GM19463 (cell line): Measurements from ENCODE around the gene ESCO1.
"Not testable (repeated sequence)": the region's sequence is repeated elsewhere in the genome, so short reads cannot be mapped to it uniquely, and the experiment has no call there.

Source experiments
- ATAC-seq: cut with Tn5 transposase; IDR thresholded peaks from one replicate; pipeline ENCODE4 v1.9.1; 2021; ENCODE audit warnings: mild to moderate bottlenecking, moderate library complexity; ENCODE audit not compliant: unreplicated experiment

The ESCO1 gene

DNA sequence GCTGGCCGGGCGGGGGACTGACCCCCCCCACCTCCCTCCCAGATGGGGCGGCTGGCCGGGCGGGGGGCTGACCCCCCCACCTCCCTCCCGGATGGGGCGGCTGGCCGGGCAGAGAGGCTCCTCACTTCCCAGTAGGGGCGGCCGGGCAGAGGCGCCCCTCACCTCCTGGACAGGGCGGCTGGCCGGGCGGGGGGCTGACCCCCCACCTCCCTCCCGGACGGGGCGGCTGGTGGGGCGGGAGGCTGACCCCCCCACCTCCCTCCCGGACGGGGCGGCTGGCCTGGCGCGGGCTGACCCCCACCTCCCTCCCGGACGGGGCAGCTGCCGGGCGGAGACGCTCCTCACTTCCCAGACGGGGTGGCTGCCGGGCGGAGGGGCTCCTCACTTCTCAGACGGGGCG, 8.1 kb downstream of the ESCO1 start:
- ATAC-seq, result not testable (repeated sequence)

DNA sequence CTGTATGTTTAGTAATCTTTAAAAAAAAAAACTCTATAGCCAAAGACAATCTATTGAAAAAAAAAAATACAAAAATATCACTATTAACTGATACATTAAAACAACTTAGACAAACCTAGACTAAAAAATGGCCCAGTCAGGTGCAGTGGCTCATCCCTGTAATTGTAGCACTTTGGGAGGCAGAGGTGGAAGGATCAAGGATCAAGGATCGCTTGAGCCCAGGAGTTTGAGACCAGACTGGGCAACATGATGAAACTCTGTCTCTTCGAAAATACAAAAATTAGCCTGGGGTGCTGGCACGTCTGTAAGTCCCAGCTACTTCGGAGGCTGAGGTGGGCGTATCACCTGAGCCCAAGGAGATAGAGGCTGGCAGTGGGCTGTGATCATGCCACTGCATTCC, 16.1 kb downstream of the ESCO1 start:
- no peak for ATAC-seq

GRCh38 chr18:21575656-21576055, 24.8 kb downstream of the ESCO1 start:
- no peak for ATAC-seq

DNA sequence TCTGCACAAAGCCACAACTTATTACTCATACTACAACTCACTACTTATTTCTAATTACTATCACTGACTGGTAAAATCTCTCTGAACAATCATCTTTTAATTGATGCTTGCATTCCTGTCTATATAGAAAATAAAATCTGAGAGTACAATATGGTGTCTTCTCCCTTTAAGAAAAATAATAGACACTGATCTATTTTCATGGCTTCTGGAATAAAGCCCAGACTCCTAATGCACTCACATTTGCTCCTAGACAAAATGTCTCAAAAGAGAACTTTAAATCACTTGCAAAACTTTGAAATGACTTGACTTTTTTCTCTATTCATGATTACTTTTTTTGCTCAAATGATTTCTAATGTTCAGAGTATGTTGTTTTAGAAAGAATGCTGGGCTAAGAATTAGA, 28.7 kb downstream of the ESCO1 start:
- ATAC-seq, result no peak

- ATAC-seq, result no peak
Observed at GRCh38 chr18:21559195-21559594, 41.3 kb downstream of the ESCO1 start.

DNA sequence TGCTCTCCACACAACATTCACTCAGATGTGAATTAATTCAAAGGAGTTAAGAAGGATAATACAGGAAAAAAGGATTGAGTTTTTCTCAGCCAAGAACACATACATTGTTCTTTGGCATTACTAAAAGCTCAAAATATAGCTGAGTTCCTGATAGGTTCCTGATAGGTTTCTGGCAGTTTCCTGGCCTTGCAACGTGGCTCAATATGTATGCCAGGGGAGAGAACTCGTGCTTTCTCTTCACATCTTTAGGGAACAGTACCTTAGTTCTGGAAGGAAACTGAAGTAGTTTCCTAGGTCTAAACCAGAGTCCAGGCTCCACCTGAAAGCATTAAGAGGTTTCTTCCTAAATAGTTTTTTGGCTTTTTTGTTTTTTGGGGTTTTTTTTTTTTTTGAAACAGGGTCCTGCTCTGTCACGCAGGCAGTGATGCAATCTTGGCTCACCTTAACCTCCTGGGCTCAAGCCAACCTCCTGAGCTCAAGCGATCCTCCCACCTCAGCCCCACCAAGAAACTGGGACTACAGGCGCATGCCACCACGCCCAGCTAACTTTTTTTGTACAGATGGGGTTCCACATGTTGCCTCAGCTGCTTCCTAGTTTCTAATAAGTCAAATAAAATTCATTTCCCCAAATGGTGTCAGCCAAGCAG, 42.8 kb downstream of the ESCO1 start:
- no peak for ATAC-seq

DNA sequence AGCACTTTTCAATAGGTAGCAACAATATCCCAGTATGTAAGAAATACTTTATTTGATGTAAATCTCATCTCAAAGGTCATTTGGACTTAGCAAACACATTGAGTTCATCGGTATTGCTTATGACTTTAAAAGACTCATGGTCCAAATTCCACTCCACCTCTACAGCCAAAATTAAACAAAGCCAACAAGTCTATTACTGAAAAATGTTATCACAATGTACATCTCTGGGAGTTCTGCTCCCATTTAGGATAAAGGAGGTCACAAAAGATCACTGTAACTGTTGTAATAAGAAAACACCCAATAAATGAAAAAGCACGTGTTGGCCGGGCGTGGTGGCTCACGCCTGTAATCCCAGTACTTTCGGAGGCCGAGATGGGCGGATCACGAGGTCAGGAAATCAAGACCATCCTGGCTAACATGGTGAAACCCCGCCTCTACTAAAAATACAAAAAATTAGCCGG, 50.0 kb downstream of the ESCO1 start:
- no peak for ATAC-seq

GRCh38 chr18:21548647-21549046, 51.9 kb downstream of the ESCO1 start:
- ATAC-seq, result no peak

DNA sequence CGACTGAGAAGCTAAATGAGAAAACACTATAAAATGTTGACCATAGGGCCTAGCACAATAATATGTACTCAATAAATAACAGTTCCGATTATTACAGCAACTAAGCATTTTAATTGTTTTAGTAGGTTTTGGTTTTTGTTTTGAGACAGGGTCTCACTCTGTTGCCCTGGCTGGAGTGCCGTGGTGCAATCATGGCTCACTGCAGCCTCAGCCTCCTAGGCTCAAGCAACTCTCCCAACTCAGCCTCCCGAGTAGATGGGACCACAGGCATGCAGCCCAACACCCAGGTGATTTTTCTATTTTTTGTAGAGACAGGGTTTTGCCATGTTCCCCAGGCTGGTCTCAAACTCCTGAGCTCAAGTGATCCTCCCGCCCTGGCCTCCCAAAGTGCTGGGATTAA, 54.1 kb downstream of the ESCO1 start:
- ATAC-seq, result no peak

DNA sequence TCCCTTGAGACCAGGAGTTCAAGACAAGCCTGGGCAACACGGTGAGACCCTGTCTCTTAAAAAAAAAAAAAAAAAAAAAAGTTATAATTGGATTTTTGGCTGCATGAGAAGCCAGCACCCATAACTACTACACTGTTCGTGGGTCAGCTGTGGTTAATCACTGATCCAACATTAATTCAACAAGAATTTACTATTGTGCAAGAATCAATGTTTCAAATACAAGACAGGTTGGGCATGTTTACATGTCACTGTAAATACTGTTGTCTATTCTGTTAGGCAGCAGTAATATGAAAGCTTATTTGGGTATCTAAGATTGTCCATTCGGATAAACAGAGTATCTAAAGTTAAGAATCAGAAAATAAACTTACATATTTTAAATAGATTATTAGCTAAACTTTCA, 62.3 kb downstream of the ESCO1 start:
- ATAC-seq, result no peak

DNA sequence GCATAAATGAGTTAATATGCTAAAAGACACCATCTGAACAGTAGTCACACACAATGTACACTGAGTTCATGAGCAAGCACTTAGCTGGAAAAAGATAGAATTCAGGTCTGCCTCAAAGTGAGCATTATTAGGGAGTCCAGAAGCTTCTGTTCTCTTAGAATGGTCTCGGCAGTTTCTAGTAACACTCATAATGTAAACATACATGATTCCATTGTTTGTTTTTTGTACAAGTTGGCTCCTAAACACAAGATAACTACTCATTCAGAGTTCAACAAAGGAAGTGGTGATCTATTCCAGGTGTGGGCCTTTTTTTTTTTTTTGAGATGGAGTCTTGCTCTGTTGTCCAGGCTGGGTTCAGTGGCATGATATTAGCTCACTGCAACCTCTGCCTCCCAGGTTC, 66.2 kb downstream of the ESCO1 start:
- no peak for ATAC-seq

DNA sequence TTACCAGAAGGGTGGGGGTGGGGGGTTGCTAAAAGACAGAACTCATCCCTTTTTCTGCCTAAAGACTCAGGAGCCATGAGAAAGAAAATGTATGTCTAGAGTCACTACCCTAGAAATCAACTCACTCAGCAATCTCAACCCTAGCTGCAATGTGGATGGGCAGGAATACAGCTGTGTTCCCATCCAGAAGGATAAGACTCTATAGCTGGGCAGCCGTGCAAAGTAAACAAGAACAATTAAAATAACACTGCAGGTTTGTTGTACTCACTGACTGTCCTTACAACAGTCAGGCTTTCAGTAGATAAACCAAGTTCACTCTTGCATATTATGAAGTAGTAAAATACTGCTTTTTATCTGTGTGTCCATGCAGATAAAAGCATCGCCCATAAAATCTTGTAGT, 74.0 kb downstream of the ESCO1 start:
- ATAC-seq, result no peak

GRCh38 chr18:21525916-21526315, 74.6 kb downstream of the ESCO1 start:
- ATAC-seq, result no peak

GRCh38 chr18:21522530-21522929, 78.0 kb downstream of the ESCO1 start:
- ATAC-seq, result no peak

- no peak for ATAC-seq
Observed at GRCh38 chr18:21513741-21514140, 86.8 kb downstream of the ESCO1 start.

GRCh38 chr18:21513292-21513691, 87.2 kb downstream of the ESCO1 start:
- no peak for ATAC-seq

GRCh38 chr18:21509062-21509461, 91.4 kb downstream of the ESCO1 start:
- no peak for ATAC-seq

GRCh38 chr18:21507913-21508701, 92.4 kb downstream of the ESCO1 start:
- no peak for ATAC-seq

DNA sequence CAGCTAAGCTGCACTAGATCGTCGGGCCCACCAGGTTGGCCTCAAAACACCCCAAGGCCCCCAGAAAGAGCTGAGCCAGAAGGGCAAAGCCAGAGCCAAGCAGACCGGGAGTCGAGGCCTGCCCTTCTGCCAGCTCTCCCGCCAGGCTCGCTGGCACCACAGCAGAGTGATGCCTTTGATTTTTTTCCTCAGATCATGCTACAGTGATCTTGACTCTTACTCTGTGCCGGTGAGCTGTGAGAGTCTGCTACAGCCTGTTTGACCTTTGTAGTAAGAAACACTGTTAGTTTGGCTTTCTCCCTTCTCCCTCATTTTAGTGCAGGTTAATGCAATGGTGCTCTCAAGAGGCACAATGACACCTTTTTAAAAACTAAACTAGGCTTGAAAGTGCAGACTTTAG, 97.8 kb downstream of the ESCO1 start:
- no peak for ATAC-seq

- ATAC-seq, result no peak
Observed at GRCh38 chr18:21499997-21500396, 100.5 kb downstream of the ESCO1 start.

- ATAC-seq, result no peak
Observed at GRCh38 chr18:21496277-21496835, 104.1 kb downstream of the ESCO1 start.

- ATAC-seq, result no peak
Observed at GRCh38 chr18:21490748-21491147, 109.8 kb downstream of the ESCO1 start.
